Mucosa of stomach (tissue), 1 donor: ENCODE data around the gene PRPF31.
"Not testable (repeated sequence)": the region's sequence is repeated elsewhere in the genome, so short reads cannot be mapped to it uniquely, and the experiment has no call there.

Source experiments
- H3K27me3 ChIP-seq: one replicate; pipeline ENCODE4 v1.7.0; 2013; ENCODE audit warnings: mild to moderate bottlenecking, low read length; ENCODE audit not compliant: control insufficient read depth, insufficient read depth
- H3K36me3 ChIP-seq: one replicate; pipeline ENCODE4 v1.7.0; 2013; ENCODE audit warnings: low read length; ENCODE audit not compliant: control insufficient read depth, insufficient read depth
- H3K4me1 ChIP-seq: one replicate; pipeline ENCODE4 v1.7.0; 2013; ENCODE audit warnings: mild to moderate bottlenecking, low read length; ENCODE audit not compliant: control insufficient read depth, insufficient read depth
- H3K4me3 ChIP-seq: one replicate; pipeline ENCODE4 v1.7.0; 2013; ENCODE audit warnings: low read length
- H3K9ac ChIP-seq: one replicate; pipeline ENCODE4 v1.7.0; 2013; ENCODE audit warnings: mild to moderate bottlenecking, low read length, moderate library complexity
- H3K9me3 ChIP-seq: one replicate; pipeline ENCODE4 v1.7.0; 2013; ENCODE audit warnings: mild to moderate bottlenecking, low read length, moderate library complexity; ENCODE audit not compliant: control insufficient read depth
- donor health status: Pancreatic carcinoma.

Gene PRPF31

DNA sequence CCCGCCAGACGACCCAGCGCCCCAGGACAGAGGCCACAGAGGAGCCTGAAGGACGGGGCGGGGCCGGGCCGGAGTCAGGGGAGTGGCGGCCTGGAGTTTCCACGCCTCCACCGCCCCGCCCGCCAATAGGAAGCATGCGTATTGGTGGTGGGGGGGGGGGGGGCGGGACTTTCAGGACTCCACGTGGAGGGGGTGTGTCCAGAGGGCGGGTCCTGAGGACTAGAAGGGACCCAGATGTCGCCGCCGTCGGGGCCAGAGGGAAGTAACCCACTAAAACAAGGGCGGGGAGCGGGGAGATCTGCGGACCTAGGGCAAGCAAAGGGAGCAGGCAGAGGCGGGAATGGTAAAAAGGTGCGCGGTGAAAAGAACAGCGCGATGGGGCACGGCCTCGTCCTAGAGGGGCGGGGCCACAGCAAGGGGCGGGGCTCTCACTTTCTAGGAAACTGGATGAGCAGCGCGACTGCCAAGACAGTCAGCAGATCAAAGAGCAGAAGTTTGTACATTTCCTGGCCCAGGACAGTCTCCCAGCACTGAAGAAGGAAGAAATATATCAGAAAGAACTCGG, 46.8 kb downstream of the PRPF31 start:
- H3K36me3 ChIP-seq, result peaks cover 9% of the 10 kb centered on the region
- H3K4me3 ChIP-seq, result no peak overlapping the region
- H3K27me3 ChIP-seq, result no peaks in the 10 kb centered on the region
- H3K9ac ChIP-seq, result no peak overlapping the region
- H3K9me3 ChIP-seq, result no peaks in the 10 kb centered on the region
- H3K4me1 ChIP-seq, result peaks cover 48% of the 10 kb centered on the region

DNA sequence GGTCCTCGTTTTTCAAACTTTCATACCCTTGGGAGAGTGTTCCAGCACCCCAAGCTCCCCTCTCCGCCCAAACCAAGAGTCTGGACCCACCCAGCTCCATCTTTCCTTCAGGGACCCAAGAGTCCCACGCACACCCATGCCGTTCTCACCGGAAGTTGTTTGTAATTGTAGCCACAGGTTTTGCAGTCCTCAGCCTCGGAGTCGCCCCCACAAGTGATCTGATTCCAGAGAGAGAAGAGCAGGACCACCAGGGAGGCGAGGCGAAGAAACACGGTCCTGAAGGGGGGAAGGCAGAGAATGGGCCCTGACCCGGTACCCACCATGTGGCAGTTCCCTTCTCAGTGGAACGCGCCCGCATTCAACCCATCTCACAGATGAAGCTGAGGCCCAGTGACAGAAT, 47.3 kb downstream of the PRPF31 start:
- no peak overlapping the region for H3K9ac ChIP-seq
- no peaks in the 10 kb centered on the region for H3K27me3 ChIP-seq
- no peaks in the 10 kb centered on the region for H3K9me3 ChIP-seq
- no peak overlapping the region for H3K4me3 ChIP-seq
- peaks cover 8% of the 10 kb centered on the region for H3K36me3 ChIP-seq
- peaks cover 45% of the 10 kb centered on the region for H3K4me1 ChIP-seq

DNA sequence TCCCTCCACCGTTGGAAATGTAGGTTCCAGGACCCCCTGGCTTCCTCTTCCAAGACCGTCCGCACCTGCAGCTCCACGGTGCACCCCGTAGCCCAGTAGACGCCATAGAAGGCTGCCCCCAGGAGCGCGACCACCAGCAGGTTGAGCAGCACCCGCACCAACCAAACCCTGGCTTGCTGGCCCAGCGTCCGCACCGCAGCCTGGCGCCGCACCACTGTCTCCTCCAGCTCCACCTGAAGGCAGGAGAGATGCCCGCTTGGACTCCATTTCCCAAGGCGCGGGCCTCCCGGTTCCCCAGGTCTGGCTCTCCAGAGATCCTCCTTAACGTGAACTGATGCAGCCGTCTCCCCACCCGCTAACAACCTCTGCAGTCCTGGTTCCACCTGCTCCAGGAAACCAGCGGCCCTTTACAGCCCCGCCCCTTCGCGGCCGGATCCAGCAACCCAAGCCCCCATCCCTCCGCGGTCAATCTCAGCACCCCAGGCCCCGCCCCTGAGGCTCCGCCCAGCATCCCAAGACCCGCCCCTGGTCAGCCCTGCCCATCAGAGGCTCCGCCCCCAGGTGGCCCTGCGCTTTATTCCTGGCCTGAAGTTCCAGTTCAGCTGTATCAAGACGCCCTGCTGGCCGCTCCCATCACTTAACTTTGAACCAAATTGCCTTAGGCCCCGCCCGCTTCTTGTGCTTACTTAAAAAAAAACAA, 49.0 kb downstream of the PRPF31 start:
- Histone ChIP-seq H3K27me3 (no peaks in the 10 kb centered on the region), H3K36me3 (no peaks in the 10 kb centered on the region), H3K9ac (no peak overlapping the region), H3K4me1 (peaks cover 39% of the 10 kb centered on the region), H3K4me3 (no peak overlapping the region), H3K9me3 (no peaks in the 10 kb centered on the region)

DNA sequence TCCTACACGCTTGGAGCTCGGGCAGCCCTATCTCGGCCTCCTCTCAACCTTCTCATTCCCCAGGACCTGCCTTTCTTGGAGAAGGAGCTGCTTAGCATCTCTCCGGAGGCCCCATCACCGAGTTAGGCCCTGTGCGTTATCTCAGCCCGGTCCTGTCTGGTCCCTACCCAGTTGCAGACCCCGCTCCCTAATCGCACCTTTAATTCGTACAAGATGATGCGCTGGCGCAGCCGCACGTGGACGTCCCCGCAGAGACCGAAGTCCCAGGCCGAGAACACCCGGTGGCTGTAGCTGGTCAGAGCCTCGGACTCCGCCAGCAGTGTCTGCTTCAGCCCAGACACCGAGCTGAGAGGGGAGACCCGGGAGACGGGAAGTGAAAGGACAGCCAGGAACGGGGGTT, 49.7 kb downstream of the PRPF31 start:
- H3K36me3 ChIP-seq, result no peaks in the 10 kb centered on the region
- H3K9me3 ChIP-seq, result no peaks in the 10 kb centered on the region
- peaks cover 37% of the 10 kb centered on the region for H3K4me1 ChIP-seq
- H3K9ac ChIP-seq, result no peak overlapping the region
- H3K4me3 ChIP-seq, result no peak overlapping the region
- H3K27me3 ChIP-seq, result no peaks in the 10 kb centered on the region

GRCh38 chr19:54168174-54168917, 52.8 kb downstream of the PRPF31 start:
- Histone ChIP-seq H3K9ac (no peak overlapping the region), H3K4me3 (no peak overlapping the region), H3K27me3 (no peaks in the 10 kb centered on the region), H3K9me3 (no peaks in the 10 kb centered on the region), H3K36me3 (no peaks in the 10 kb centered on the region), H3K4me1 (peaks cover 19% of the 10 kb centered on the region)

- Histone ChIP-seq H3K9me3 (no peaks in the 10 kb centered on the region), H3K9ac (no peak overlapping the region)
Observed at GRCh38 chr19:54169149-54169740, 53.7 kb downstream of the PRPF31 start.

DNA sequence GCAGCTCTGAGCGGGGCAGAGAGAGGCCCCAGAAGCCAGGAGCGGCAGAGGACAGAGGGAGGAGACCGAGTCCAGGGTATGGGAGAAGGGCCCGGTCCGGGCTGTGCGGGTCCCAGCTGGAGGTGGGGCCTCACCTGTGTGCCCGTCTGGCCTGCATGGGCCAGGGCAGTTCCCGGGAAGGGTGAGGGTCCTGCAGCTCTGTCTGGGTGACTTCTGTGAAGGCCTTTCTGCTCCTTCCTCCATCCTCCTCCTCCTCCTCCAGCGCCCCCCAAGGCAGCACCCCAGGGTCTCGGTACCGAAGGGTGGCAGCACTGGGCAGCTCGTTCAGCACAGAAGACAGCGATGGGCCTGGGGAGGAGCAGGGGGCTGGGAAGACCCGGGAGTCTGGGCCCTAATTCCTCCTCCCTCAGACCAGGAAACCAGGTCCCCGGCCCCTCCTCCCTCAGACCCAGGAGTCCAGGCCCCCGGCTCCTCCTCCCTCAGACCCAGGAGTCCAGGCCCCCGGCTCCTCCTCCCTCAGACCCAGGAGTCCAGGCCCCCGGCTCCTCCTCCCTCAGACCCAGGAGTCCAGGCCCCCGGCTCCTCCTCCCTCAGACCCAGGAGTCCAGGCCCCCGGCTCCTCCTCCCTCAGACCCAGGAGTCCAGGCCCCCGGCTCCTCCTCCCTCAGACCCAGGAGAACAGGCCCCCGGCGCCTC, 56.3 kb downstream of the PRPF31 start:
- H3K36me3 ChIP-seq, H3K27me3 ChIP-seq, H3K9me3 ChIP-seq, H3K4me3 ChIP-seq: not testable (repeated sequence)
- peak overlapping the region; percentile 85 for H3K9ac ChIP-seq
- H3K4me1 ChIP-seq, result peaks cover 10% of the 10 kb centered on the region

More at GRCh38 chr19:54169149-54169740, 53.7 kb downstream of the PRPF31 start:
- Histone ChIP-seq H3K27me3 (no peaks in the 10 kb centered on the region), H3K36me3 (no peaks in the 10 kb centered on the region), H3K4me1 (peaks cover 20% of the 10 kb centered on the region), H3K4me3 (no peak overlapping the region)

DNA sequence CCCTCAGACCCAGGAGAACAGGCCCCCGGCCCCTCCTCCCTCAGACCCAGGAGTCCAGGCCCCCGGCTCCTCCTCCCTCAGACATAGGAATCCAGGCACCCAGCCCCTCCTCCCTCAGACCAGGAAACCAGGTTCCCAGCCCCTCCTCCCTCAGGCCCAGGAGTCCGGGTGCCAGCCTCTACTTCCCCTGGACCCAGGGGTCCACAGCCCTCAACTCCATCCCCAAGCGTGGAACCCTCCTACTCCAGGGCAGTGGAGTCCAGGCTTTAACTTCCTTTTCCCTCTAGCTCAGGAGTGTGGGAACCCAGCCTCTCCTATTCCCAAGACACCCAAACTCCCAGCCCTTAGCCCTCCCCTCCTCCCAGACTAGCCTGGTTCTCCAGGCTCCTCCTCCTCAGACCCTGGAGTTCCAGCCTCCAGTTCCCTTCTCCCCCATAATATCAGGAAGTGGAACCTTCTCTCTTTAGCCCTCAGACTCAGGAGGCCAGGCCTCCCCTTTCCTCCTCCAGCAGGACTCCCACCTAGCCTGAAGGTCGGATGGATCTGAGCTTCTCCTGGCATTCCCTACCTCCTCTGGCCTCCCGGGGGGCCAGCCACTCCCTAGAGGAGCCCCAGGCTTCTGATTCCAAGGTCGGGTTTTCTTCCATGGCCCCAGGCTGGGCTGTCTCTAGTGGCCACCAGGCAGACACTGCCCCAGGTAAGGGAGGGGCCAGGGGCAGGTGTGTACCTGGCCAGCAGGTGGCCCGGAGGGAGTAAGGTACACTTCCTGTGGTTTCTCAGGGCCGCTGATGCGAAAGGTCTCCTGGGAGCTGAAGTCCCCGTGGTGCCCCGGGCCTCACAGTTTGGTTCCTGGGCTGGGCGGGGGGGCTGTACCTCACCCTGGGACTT, 57.2 kb downstream of the PRPF31 start, which contains the start of gene TMC4:
Gene TMC4, minus strand, starts transcription at position 690 of the 888 bp plus-strand sequence. Its CDS starts 43 bp downstream, at position 647.
- Histone ChIP-seq H3K36me3 (no peaks in the 10 kb centered on the region), H3K27me3 (no peaks in the 10 kb centered on the region), H3K4me1 (peaks cover 10% of the 10 kb centered on the region), H3K4me3 (peak within 1 kb of the TSS; percentile 39), H3K9me3 (no peaks in the 10 kb centered on the region), H3K9ac (peak within 1 kb of the TSS; percentile 85)

DNA sequence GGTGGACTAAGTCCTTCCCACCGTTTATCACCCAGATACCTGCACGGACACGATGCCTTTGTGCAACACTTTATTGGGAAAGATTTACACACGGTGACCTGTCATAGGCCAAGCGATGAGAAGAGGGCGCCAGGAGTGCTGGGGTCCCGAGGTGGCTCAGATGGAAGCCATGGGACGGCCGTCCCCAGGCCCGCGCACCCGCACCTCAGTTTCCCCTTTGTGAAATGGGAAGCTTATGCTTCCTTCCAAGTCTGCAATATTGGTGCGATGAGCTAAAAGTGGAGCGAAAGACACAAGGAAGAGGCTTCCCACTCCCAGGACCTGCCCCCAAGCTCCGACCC, 57.8 kb downstream of the PRPF31 start:
- Histone ChIP-seq H3K4me3 (no peak overlapping the region), H3K4me1 (peaks cover 7% of the 10 kb centered on the region), H3K9ac (peak overlapping the region; percentile 45), H3K27me3 (no peaks in the 10 kb centered on the region), H3K9me3 (no peaks in the 10 kb centered on the region), H3K36me3 (no peaks in the 10 kb centered on the region)

DNA sequence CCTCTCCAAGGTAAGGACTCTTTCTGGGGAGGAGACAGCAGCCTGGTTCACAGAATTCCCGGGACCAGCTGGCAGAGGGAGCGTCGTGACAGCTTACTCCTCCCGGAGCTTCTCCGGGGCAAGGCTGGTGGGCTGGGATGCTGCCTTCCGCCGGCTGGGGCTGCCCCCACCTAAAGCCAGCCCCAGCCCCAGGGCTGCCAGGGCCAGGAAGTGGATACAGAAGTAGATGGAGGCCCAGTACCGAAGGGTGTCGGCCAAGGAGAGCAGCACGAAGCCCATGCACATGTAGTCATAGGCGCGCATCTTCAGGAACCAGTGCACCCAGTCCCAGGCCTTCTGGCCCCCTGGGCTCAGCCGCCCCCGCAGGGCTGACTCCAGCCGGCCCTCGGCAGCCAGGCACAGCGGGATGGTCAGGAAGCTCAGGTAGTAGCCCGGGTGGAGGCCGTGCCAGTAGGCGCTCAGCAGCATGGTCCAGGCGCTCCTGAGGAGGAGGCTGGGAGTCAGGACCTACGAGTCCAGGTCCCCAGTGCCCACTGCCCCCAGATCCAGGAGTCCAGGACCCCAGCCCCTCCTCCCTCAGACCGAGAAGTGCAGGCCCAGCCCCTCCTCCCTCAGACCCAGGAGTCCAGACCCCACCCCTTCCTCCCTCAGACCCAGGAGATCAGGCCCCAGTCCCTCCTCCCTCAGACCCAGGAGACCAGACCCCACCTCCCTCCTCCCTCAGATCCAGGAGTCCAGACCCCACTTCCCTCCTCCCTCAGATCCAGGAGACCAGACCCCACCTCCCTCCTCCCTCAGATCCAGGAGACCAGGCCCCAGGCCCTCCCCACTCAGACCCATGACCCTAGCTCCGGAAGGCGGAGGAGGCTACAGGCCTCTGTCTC, 58.6 kb downstream of the PRPF31 start:
- Histone ChIP-seq H3K9ac (no peak overlapping the region), H3K4me1 (peaks cover 6% of the 10 kb centered on the region), H3K27me3 (no peaks in the 10 kb centered on the region), H3K4me3 (no peak overlapping the region), H3K36me3 (no peaks in the 10 kb centered on the region), H3K9me3 (no peaks in the 10 kb centered on the region)
